Body of pancreas (tissue), 4 donors: Measurements from ENCODE around the gene CCDC39.

Experiments used
- POLR2A ChIP-seq, 3 donors: fragments of 450-650 bp; IDR thresholded peaks; one replicate each; pipeline ENCODE4 v1.6.1; 2016; ENCODE audit warnings: antibody characterized with exemption in 3 of 3, mild to moderate bottlenecking in 2 of 3
- TF ChIP-seq, protein P1 (sequence below), 7 experiments: fragments of 450-650 bp in 4 of 7; fragments of 200-600 bp in 3 of 7; sonication (generic) in 3 of 7; IDR thresholded peaks; one replicate each; pipeline ENCODE4 v1.5.1; 2016 to 2019; ENCODE audit warnings: antibody characterized with exemption in 7 of 7

DNA sequence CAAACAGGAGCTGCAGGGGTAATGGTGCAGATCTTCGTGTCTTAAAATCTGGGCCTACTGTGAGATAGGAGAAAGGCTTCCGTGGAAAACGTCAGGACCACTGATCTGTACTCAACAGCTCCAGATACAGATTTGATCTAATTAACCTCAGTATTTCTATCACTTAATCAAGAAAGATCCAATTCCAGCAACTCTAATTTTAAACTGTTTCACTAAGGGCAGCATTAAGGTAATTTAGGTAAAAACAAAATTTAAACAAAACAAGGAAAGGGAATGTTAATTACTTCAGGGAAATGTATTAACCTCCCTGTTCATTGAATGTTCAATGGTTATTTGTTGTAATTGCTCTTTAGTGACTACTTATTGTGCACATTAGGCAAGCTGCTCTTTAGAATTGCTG, 103.7 kb downstream of the CCDC39 start:
- no peak for TF ChIP-seq POLR2A (IDR thresholded peaks at IDR 0.05)
- TF ChIP-seq, protein P1, sequence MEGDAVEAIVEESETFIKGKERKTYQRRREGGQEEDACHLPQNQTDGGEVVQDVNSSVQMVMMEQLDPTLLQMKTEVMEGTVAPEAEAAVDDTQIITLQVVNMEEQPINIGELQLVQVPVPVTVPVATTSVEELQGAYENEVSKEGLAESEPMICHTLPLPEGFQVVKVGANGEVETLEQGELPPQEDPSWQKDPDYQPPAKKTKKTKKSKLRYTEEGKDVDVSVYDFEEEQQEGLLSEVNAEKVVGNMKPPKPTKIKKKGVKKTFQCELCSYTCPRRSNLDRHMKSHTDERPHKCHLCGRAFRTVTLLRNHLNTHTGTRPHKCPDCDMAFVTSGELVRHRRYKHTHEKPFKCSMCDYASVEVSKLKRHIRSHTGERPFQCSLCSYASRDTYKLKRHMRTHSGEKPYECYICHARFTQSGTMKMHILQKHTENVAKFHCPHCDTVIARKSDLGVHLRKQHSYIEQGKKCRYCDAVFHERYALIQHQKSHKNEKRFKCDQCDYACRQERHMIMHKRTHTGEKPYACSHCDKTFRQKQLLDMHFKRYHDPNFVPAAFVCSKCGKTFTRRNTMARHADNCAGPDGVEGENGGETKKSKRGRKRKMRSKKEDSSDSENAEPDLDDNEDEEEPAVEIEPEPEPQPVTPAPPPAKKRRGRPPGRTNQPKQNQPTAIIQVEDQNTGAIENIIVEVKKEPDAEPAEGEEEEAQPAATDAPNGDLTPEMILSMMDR (IDR thresholded peaks at IDR 0.05): no peak
